Parathyroid adenoma (tissue), 2 donors: ENCODE data around the gene MAP2K4.
"Not testable (repeated sequence)": the region's sequence is repeated elsewhere in the genome, so short reads cannot be mapped to it uniquely, and the experiment has no call there.

Source experiments
- H2AFZ ChIP-seq: fragments of 300-600 bp; sonication (generic); one replicate; pipeline ENCODE4 v1.7.0; 2017; ENCODE audit warnings: antibody characterized with exemption, mild to moderate bottlenecking
- H3K27ac ChIP-seq: fragments of 300-600 bp; sonication (generic); one replicate; pipeline ENCODE4 v1.7.0; 2017
- H3K27me3 ChIP-seq: fragments of 300-600 bp; sonication (generic); one replicate; pipeline ENCODE4 v1.7.0; 2017; ENCODE audit warnings: low read length; ENCODE audit not compliant: control insufficient read depth, insufficient read depth
- H3K36me3 ChIP-seq: fragments of 300-600 bp; sonication (generic); one replicate; pipeline ENCODE4 v1.7.0; 2017; ENCODE audit warnings: low read length; ENCODE audit not compliant: control insufficient read depth, insufficient read depth
- H3K4me1 ChIP-seq: fragments of 300-600 bp; sonication (generic); one replicate; pipeline ENCODE4 v1.7.0; 2017; ENCODE audit warnings: control low read depth
- H3K4me2 ChIP-seq: fragments of 300-600 bp; sonication (generic); one replicate; pipeline ENCODE4 v1.7.0; 2017; ENCODE audit warnings: low read length
- H3K4me3 ChIP-seq: fragments of 300-600 bp; sonication (generic); one replicate; pipeline ENCODE4 v1.7.0; 2017; ENCODE audit warnings: low read depth, low read length
- H3K79me2 ChIP-seq: fragments of 300-600 bp; sonication (generic); one replicate; pipeline ENCODE4 v1.7.0; 2017; ENCODE audit warnings: control low read depth
- H3K9ac ChIP-seq: fragments of 300-600 bp; sonication (generic); one replicate; pipeline ENCODE4 v1.7.0; 2017; ENCODE audit warnings: mild to moderate bottlenecking
- H3K9me3 ChIP-seq: fragments of 300-600 bp; sonication (generic); one replicate; pipeline ENCODE4 v1.7.0; 2017; ENCODE audit warnings: low read length; ENCODE audit not compliant: control insufficient read depth
- CTCF ChIP-seq: fragments of 300-600 bp; sonication (generic); IDR thresholded peaks from one replicate; pipeline ENCODE4 v1.7.0; 2017; ENCODE audit warnings: antibody characterized with exemption, mild to moderate bottlenecking
- donor health status: primary hyperparathyroidism.

Gene MAP2K4

DNA sequence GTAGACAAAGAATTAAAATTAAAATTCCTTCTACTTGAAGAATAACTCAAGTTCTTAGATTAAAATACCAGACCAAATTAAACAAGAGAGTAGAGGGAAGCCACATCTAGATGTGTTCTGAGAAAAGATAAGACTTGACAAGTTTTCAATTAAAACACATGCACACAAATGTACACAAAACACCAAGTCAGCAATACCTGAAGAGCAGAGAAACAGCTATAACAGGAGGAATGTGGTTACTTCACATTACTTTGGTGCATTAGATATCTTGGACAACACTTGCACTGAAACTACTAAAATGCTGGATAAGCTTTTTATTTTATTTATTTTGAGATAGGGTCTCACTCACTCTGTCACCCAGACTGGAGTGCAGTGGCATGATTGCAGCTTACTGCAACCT, 113.9 kb downstream of the MAP2K4 start:
- Histone ChIP-seq H3K36me3 (no peaks in the 10 kb centered on the region), H3K4me3 (no peak overlapping the region), H3K27ac (no peak overlapping the region), H3K4me2 (no peak overlapping the region), H3K4me1 (no peaks in the 10 kb centered on the region), H3K27me3 (no peaks in the 10 kb centered on the region), H3K79me2 (no peaks in the 10 kb centered on the region), H2AFZ (no peak overlapping the region), H3K9me3 (no peaks in the 10 kb centered on the region), H3K9ac (no peak overlapping the region)
- no peak for TF ChIP-seq CTCF

DNA sequence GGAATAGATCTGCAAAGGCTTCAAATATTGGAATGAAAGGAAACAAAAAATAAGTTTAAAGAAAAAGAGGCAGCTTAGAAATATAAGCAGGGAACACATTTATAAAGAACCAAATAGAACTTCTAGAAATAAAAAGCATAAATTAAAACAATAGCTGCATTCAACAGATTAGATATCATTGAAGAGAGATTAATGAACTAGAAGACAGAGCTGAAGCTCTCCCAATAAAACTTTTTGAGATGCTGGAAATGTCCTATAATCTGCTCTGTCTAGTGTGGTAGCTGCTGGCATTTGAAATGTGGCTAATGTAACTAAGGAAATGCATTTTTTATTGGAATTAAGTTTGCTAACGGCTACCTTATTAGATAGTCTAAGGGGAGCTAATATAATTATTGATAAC, 115.6 kb downstream of the MAP2K4 start:
- Histone ChIP-seq H2AFZ (no peak overlapping the region), H3K79me2 (no peaks in the 10 kb centered on the region), H3K9ac (no peak overlapping the region), H3K4me2 (no peak overlapping the region), H3K27ac (no peak overlapping the region), H3K36me3 (no peaks in the 10 kb centered on the region), H3K4me3 (no peak overlapping the region), H3K9me3 (no peaks in the 10 kb centered on the region), H3K27me3 (no peaks in the 10 kb centered on the region), H3K4me1 (no peaks in the 10 kb centered on the region)
- no peak for TF ChIP-seq CTCF

GRCh38 chr17:12136646-12137045, 116.0 kb downstream of the MAP2K4 start:
- Histone ChIP-seq H3K9me3 (no peaks in the 10 kb centered on the region), H3K4me3 (no peak overlapping the region), H3K4me1 (no peaks in the 10 kb centered on the region), H3K9ac (no peak overlapping the region), H3K4me2 (no peak overlapping the region), H3K27ac (no peak overlapping the region), H3K36me3 (no peaks in the 10 kb centered on the region), H3K27me3 (no peaks in the 10 kb centered on the region), H2AFZ (no peak overlapping the region), H3K79me2 (no peaks in the 10 kb centered on the region)
- no peak for TF ChIP-seq CTCF

GRCh38 chr17:12137859-12138258, 117.2 kb downstream of the MAP2K4 start:
- no peak overlapping the region for H3K27ac ChIP-seq
- no peaks in the 10 kb centered on the region for H3K9me3 ChIP-seq
- H3K79me2 ChIP-seq: no peaks in the 10 kb centered on the region
- no peak overlapping the region for H3K4me2 ChIP-seq
- H3K9ac ChIP-seq: no peak overlapping the region
- no peaks in the 10 kb centered on the region for H3K4me1 ChIP-seq
- H3K27me3 ChIP-seq: no peaks in the 10 kb centered on the region
- H3K4me3 ChIP-seq: no peak overlapping the region
- H2AFZ ChIP-seq: no peak overlapping the region
- TF ChIP-seq CTCF: no peak
- H3K36me3 ChIP-seq: no peaks in the 10 kb centered on the region

DNA sequence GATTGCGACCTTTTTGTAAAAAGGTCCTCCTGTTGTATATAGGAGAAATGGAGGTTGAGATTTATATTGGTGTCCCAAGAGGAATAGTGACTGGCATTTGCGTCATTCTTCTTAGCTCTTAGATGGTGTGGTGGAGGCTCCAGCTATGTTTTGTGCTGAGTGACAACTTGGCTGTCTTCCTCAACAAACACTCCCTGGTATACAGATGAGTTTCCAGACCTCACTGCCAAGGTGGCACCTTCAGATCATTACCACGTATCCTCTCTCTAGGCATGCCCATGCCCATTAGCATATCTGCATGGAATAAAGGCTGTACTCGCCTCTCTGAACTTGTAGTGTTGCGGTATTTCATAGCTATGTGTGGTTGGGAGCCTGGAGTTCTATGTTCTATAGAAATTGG, 120.0 kb downstream of the MAP2K4 start:
- Histone ChIP-seq H3K36me3 (no peaks in the 10 kb centered on the region), H3K9ac (no peak overlapping the region), H3K27me3 (no peaks in the 10 kb centered on the region), H3K27ac (no peak overlapping the region), H3K9me3 (no peaks in the 10 kb centered on the region), H3K79me2 (no peaks in the 10 kb centered on the region), H2AFZ (no peak overlapping the region), H3K4me1 (peaks cover 3% of the 10 kb centered on the region), H3K4me2 (no peak overlapping the region), H3K4me3 (no peak overlapping the region)
- no peak for TF ChIP-seq CTCF

DNA sequence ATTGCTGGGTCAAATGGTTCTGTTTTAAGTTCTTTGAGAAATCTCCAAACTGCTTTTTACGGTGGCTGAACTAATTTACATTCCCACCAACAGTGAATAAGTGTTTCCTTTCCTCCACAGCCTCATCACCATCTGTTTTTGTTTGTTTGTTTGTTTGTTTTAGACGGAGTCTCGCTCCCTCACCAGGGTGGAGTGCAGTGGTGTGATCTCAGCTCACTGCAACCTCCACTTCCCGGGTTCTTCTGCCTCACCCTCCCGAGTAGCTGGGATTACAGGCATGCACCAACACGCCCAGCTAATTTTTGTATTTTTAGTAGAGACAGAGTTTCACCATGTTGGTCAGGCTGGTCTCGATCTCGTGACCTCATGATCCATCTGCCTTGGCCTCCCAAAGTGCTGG, 141.5 kb downstream of the MAP2K4 start:
- not testable (repeated sequence) for H3K4me3 ChIP-seq, H3K4me1 ChIP-seq, H3K9ac ChIP-seq, H3K27me3 ChIP-seq, H3K79me2 ChIP-seq, H3K4me2 ChIP-seq, H3K27ac ChIP-seq, H3K36me3 ChIP-seq, H2AFZ ChIP-seq, H3K9me3 ChIP-seq
